MM.1S (cell line): ENCODE results near the gene RPL19.

Experiments used
- DNase-seq: peaks from one replicate; pipeline ENCODE4 v3.0.0-alpha.2; 2015
- H2AFZ ChIP-seq: fragments of 300-600 bp; sonication (generic); 2 replicates; pipeline ENCODE4 v1.6.0; 2016; ENCODE audit warnings: antibody characterized with exemption, low read length
- H3F3A ChIP-seq: fragments of 300-600 bp; sonication (generic); 2 replicates; pipeline ENCODE4 v1.6.1; 2016; ENCODE audit warnings: mild to moderate bottlenecking, antibody characterized with exemption, low read length, moderate library complexity, mixed read lengths; ENCODE audit not compliant: insufficient read depth
- H3K27ac ChIP-seq: fragments of 300-600 bp; sonication (generic); 2 replicates; pipeline ENCODE4 v1.5.1; 2016; ENCODE audit warnings: mild to moderate bottlenecking, low read length
- H3K27me3 ChIP-seq: fragments of 300-600 bp; sonication (generic); replicated peaks from 2 replicates; pipeline ENCODE4 v1.6.0; 2016; ENCODE audit warnings: low read length; ENCODE audit not compliant: insufficient read depth
- H3K36me3 ChIP-seq: fragments of 300-600 bp; sonication (generic); replicated peaks from 2 replicates; pipeline ENCODE4 v1.6.1; 2016; ENCODE audit warnings: mild to moderate bottlenecking, low read length, mixed read lengths; ENCODE audit not compliant: insufficient read depth
- H3K4me1 ChIP-seq: fragments of 300-600 bp; sonication (generic); 2 replicates; pipeline ENCODE4 v1.6.1; 2016; ENCODE audit warnings: low read length, mixed read lengths
- H3K4me2 ChIP-seq: fragments of 300-600 bp; sonication (generic); 2 replicates; pipeline ENCODE4 v1.6.0; 2016; ENCODE audit warnings: low read depth, low read length
- H3K4me3 ChIP-seq: fragments of 300-600 bp; sonication (generic); 2 replicates; pipeline ENCODE4 v1.5.1; 2016; ENCODE audit warnings: low read length, mixed read lengths
- H3K79me2 ChIP-seq: fragments of 300-600 bp; sonication (generic); 2 replicates; pipeline ENCODE4 v1.6.1; 2016; ENCODE audit warnings: mixed run types, low read length, mixed read lengths
- H3K9ac ChIP-seq: fragments of 300-600 bp; sonication (generic); 2 replicates; pipeline ENCODE4 v1.6.1; 2016; ENCODE audit warnings: low read length, mixed read lengths
- H3K9me2 ChIP-seq: fragments of 300-600 bp; sonication (generic); replicated peaks from 2 replicates; pipeline ENCODE4 v1.6.1; 2016; ENCODE audit warnings: mild to moderate bottlenecking, low read length, mixed read lengths; ENCODE audit not compliant: insufficient read depth
- H3K9me3 ChIP-seq: fragments of 300-600 bp; sonication (generic); replicated peaks from 2 replicates; pipeline ENCODE4 v1.6.1; 2016; ENCODE audit warnings: mild to moderate bottlenecking, low read length, mixed read lengths; ENCODE audit not compliant: insufficient read depth
- H4K20me1 ChIP-seq: fragments of 300-600 bp; sonication (generic); 2 replicates; pipeline ENCODE4 v1.6.1; 2016; ENCODE audit warnings: mild to moderate bottlenecking, low read length, moderate library complexity, mixed read lengths; ENCODE audit not compliant: insufficient read depth
- EZH2 ChIP-seq: fragments of 300-600 bp; sonication (generic); optimal IDR thresholded peaks from 2 replicates; pipeline ENCODE3; 2017; ENCODE audit warnings: low read depth, mild to moderate bottlenecking, antibody characterized with exemption, low read length, mixed read lengths
- EZH2phosphoT487 ChIP-seq: fragments of 300-600 bp; sonication (generic); IDR thresholded peaks from 2 replicates; pipeline ENCODE4 v1.6.1; 2018; ENCODE audit warnings: antibody characterized with exemption, low read length
- TF ChIP-seq, protein P1 (sequence below): fragments of 300-600 bp; sonication (generic); IDR thresholded peaks from 2 replicates; pipeline ENCODE4 v1.5.1; 2016; ENCODE audit warnings: antibody characterized with exemption, low read length, mixed read lengths

RPL19 gene

DNA sequence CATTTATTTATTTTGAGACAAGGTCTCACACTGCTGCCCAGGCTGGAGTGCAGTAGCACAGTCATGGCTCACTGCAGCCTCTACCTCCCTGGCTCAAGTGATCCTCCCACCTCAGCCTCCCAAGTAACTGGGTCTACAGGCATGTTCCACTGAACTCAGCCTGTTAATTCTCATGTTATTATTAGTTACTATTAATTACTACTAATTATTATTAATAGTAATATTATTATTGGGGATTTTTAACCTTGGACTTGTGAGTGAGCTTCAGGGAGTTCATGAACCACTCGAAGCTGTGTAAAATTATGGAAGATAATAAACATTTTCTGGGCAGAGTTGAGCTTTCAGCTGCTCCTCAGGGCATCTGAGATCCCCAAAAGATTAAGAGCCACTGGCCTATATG, 30.3 kb downstream of the RPL19 start:
- Histone ChIP-seq H3K27me3 (peaks cover 18% of the 10 kb centered on the region), H2AFZ (no peak overlapping the region), H4K20me1 (no peaks in the 10 kb centered on the region), H3K9me3 (no peaks in the 10 kb centered on the region), H3K79me2 (no peaks in the 10 kb centered on the region), H3K27ac (no peak overlapping the region), H3K36me3 (no peaks in the 10 kb centered on the region), H3K9ac (no peak overlapping the region), H3K9me2 (no peaks in the 10 kb centered on the region), H3F3A (no peaks in the 10 kb centered on the region), H3K4me1 (0 out of 2 replicates have a peak, but pooled peaks cover 3% of the 10 kb centered on the region), H3K4me3 (no peak overlapping the region), H3K4me2 (no peak overlapping the region)
- DNase-seq: no peak
- TF ChIP-seq EZH2 (no peak), EZH2phosphoT487 (no peak)
- TF ChIP-seq, protein P1, sequence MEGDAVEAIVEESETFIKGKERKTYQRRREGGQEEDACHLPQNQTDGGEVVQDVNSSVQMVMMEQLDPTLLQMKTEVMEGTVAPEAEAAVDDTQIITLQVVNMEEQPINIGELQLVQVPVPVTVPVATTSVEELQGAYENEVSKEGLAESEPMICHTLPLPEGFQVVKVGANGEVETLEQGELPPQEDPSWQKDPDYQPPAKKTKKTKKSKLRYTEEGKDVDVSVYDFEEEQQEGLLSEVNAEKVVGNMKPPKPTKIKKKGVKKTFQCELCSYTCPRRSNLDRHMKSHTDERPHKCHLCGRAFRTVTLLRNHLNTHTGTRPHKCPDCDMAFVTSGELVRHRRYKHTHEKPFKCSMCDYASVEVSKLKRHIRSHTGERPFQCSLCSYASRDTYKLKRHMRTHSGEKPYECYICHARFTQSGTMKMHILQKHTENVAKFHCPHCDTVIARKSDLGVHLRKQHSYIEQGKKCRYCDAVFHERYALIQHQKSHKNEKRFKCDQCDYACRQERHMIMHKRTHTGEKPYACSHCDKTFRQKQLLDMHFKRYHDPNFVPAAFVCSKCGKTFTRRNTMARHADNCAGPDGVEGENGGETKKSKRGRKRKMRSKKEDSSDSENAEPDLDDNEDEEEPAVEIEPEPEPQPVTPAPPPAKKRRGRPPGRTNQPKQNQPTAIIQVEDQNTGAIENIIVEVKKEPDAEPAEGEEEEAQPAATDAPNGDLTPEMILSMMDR: no peak

DNA sequence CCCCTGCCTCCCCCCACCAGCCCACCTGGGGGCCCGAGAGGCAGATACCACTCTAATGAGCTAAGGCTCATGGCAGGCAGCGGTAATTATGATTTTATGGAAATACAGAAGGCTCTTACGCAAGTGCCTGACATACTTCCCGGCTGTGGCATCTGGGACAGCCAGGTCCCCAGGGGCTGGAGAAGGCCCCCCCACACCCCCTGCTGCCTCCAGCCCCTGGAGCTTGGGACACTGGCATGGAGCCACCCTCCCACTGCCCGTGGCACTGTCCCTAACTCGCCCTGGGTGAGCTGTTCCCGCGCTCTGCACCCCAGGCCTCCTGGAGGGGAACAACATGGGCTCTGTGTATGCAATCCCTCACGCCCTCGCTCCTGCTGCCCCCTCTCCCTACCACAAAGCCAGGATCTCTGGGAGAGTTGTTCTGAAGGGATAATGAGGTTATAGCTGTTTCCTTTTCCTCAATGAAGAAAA, 31.0 kb downstream of the RPL19 start:
- H3K4me2 ChIP-seq: no peak overlapping the region; the same call in 1 of the 2 replicates

DNA sequence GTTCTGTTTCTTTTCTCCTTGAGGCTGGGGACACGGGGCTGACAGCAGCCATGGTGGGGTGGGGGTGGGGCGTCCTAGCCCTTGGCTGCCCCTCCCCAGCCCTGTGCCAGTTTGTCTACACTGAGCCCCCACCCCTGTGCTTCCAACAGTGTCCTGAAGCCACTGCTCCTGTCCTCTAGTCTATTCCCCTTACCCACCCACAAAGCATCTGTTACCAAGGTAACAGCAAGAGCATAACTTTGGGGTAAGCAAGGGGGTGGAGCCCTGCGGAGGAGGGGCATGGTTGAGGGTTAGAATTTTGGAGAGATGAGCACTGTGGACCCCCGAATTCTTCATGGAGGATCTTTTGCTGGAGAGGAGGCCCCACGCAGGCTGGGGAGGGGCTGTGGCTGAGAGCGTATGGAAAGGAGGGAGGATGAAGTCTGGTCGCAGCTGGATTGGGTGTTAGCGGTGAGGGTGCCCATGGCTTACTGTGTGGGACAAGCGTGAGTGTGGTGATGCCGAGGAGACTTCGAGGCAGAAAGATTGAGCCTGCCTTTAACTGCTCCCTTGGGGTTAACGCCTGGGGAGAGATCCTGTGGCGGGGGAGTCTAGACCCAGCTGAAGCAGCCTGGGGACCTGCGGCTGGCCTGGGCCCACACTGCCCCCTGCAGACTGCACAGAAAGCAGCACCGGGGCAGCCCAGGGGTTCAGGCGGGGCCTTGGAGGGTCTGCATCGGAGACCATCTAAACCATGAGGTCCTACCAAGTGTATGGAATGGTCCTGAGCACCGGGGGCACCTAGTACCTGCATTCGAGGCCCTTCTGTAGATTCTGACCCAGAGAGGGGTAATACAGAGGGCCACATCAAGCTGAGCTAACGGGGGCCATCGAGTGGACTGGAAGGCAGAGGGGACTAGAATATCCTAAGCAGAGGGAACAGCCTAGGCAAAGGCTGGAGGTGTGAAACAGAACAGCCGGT, 31.8 kb downstream of the RPL19 start:
- TF ChIP-seq EZH2phosphoT487 (no peak), EZH2 (no peak)
- TF ChIP-seq, protein P1: peak; percentile 86
- peak overlapping the region; percentile 31; the same call in 1 of the 2 replicates for H2AFZ ChIP-seq
- H3K9ac ChIP-seq: no peak overlapping the region; the same call in 1 of the 2 replicates
- H3F3A ChIP-seq: no peaks in the 10 kb centered on the region
- H3K9me2 ChIP-seq: no peaks in the 10 kb centered on the region
- H3K36me3 ChIP-seq: no peaks in the 10 kb centered on the region
- H3K4me1 ChIP-seq: 0 out of 2 replicates have a peak, but pooled peaks cover 3% of the 10 kb centered on the region
- peak; percentile 46 for DNase-seq
- H3K27me3 ChIP-seq: peaks cover 5% of the 10 kb centered on the region; the same call in 1 of the 2 replicates
- H4K20me1 ChIP-seq: no peaks in the 10 kb centered on the region
- no peaks in the 10 kb centered on the region for H3K9me3 ChIP-seq
- no peaks in the 10 kb centered on the region for H3K79me2 ChIP-seq
- no peak overlapping the region for H3K27ac ChIP-seq
- peak overlapping the region; percentile 87; the same call in 1 of the 2 replicates for H3K4me2 ChIP-seq
- H3K4me3 ChIP-seq: peak overlapping the region; percentile 46; the same call in 1 of the 2 replicates

More for the DNA sequence above, 31.0 kb downstream of the RPL19 start:
- TF ChIP-seq, protein P1: no peak
- TF ChIP-seq EZH2phosphoT487: no peak
- no peak for TF ChIP-seq EZH2
- no peaks in the 10 kb centered on the region for H3K36me3 ChIP-seq
- H3K4me3 ChIP-seq: no peak overlapping the region
- no peak overlapping the region for H2AFZ ChIP-seq
- no peak overlapping the region for H3K27ac ChIP-seq
- H3K79me2 ChIP-seq: no peaks in the 10 kb centered on the region
- DNase-seq: no peak
- H3K9me3 ChIP-seq: no peaks in the 10 kb centered on the region
- H3K9ac ChIP-seq: no peak overlapping the region
- H4K20me1 ChIP-seq: no peaks in the 10 kb centered on the region
- H3F3A ChIP-seq: no peaks in the 10 kb centered on the region
- H3K9me2 ChIP-seq: no peaks in the 10 kb centered on the region
- H3K4me1 ChIP-seq: 0 out of 2 replicates have a peak, but pooled peaks cover 3% of the 10 kb centered on the region
- peaks cover 12% of the 10 kb centered on the region for H3K27me3 ChIP-seq
